ENCODE results near the gene KCNQ1.

DNA sequence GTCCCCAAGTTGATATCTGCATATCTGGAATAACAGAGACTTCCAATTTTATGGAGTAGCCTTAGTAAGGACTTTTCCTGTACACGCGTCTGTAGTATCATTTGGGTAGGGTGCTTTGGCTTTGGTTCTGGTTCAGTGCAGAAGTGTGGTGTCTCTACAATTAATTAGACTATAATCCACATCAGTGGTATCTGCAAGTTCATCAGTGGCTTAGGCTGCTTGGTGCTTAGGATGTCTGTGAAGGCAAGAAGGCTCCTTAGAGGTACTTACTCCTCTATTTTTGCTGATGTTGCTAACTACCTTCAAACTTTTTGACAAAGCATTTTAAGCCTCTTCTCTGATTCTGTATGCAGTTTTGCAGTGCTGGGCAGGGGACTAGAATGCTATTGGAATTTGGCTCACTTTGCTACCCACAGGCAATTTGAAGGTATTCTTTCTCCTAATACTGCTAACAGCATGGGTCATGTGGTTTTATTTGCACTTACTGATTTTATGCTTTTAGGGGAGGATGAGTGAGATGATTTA is 205.6 kb downstream of the KCNQ1 start:
- TF ChIP-seq POLR2AphosphoS5 (IDR thresholded peaks at IDR 0.05; ENCODE audit: low read depth) (no peak), EZH2 (IDR thresholded peaks at IDR 0.05; ENCODE audit: low read depth, unreplicated experiment) (no peak)
- TF ChIP-seq, protein P1, sequence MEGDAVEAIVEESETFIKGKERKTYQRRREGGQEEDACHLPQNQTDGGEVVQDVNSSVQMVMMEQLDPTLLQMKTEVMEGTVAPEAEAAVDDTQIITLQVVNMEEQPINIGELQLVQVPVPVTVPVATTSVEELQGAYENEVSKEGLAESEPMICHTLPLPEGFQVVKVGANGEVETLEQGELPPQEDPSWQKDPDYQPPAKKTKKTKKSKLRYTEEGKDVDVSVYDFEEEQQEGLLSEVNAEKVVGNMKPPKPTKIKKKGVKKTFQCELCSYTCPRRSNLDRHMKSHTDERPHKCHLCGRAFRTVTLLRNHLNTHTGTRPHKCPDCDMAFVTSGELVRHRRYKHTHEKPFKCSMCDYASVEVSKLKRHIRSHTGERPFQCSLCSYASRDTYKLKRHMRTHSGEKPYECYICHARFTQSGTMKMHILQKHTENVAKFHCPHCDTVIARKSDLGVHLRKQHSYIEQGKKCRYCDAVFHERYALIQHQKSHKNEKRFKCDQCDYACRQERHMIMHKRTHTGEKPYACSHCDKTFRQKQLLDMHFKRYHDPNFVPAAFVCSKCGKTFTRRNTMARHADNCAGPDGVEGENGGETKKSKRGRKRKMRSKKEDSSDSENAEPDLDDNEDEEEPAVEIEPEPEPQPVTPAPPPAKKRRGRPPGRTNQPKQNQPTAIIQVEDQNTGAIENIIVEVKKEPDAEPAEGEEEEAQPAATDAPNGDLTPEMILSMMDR (conservative IDR thresholded peaks at IDR 0.05; ENCODE audit: low read depth in 2 of 2) = no peak

Data from GM23338 (cell line).